ENCODE data around the gene CADPS.

Gene CADPS

DNA sequence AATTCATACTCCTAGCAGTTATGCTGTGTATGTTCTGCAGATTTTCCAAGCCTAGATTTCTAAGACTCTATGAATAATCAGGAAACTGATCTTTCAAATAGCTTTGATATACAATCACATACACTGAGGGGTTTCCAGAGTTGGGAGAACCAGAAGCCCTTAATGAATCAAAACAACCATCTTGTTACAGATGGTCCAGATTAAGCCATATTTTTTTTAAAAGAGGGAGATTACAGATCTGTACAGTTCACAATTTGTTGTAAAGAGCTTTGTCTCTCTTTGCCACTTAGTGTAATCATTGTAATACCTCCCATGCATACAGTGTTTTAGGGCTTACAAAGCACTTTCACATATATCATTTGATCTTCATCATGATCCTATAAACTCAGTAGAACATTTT, 47.7 kb downstream of the CADPS start:
- H3K27me3 ChIP-seq (ENCODE audit: insufficient read depth, poor library complexity, severe bottlenecking) = no peaks in the 10 kb centered on the region
- no peak overlapping the region for H3K27ac ChIP-seq (replicated peaks)
- H3K4me3 ChIP-seq (replicated peaks; ENCODE audit: insufficient read depth, low read length) = no peak overlapping the region
- DNase-seq (ENCODE audit: low read depth in 1 of 2, low spot score in 1 of 2) = no peak
- TF ChIP-seq, protein P1, sequence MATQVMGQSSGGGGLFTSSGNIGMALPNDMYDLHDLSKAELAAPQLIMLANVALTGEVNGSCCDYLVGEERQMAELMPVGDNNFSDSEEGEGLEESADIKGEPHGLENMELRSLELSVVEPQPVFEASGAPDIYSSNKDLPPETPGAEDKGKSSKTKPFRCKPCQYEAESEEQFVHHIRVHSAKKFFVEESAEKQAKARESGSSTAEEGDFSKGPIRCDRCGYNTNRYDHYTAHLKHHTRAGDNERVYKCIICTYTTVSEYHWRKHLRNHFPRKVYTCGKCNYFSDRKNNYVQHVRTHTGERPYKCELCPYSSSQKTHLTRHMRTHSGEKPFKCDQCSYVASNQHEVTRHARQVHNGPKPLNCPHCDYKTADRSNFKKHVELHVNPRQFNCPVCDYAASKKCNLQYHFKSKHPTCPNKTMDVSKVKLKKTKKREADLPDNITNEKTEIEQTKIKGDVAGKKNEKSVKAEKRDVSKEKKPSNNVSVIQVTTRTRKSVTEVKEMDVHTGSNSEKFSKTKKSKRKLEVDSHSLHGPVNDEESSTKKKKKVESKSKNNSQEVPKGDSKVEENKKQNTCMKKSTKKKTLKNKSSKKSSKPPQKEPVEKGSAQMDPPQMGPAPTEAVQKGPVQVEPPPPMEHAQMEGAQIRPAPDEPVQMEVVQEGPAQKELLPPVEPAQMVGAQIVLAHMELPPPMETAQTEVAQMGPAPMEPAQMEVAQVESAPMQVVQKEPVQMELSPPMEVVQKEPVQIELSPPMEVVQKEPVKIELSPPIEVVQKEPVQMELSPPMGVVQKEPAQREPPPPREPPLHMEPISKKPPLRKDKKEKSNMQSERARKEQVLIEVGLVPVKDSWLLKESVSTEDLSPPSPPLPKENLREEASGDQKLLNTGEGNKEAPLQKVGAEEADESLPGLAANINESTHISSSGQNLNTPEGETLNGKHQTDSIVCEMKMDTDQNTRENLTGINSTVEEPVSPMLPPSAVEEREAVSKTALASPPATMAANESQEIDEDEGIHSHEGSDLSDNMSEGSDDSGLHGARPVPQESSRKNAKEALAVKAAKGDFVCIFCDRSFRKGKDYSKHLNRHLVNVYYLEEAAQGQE (IDR thresholded peaks at IDR 0.05; ENCODE audit: insufficient replicate concordance, low read depth) = no peak
- no peak for TF ChIP-seq CTCF (IDR thresholded peaks at IDR 0.05; ENCODE audit: insufficient read depth, low read length)
- TF ChIP-seq SPI1 (IDR thresholded peaks at IDR 0.05; ENCODE audit: borderline replicate concordance, low read depth) = no peak
- TF ChIP-seq POLR2AphosphoS5 (IDR thresholded peaks at IDR 0.05; ENCODE audit: low read depth) = no peak
- no peak for TF ChIP-seq GABPA (IDR thresholded peaks at IDR 0.05; ENCODE audit: low read depth)

DNA sequence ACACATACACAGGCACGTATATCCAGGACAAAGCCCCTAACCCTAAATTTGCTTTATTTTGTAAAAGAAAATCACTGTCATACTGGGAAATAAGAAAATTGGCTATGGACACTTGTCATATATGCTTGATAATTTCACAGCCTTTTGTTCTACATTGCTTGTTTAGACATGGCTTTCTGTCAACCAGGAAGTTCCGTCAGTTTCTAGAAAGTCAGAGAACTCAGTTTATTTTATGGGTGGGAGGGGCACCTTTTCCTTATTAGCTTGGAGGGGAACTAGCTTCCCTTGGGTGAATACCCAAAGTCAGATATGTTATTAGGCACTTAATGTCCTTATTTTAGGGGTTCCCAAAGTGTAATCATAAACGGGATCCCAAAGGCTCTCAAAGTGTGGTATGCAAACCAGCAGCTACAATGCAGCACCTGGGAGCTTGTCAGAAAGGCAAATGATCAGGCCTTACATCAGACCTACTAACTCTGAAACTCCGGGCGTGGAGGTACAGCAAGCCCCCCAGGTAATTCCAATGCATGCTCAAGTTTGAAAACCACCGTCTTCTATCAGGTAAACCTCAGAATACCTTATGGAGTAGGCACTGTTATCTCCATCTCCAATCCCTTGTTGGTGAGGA, 50.1 kb downstream of the CADPS start:
- Histone ChIP-seq H3K27me3 (ENCODE audit: insufficient read depth, poor library complexity, severe bottlenecking) (no peaks in the 10 kb centered on the region), H3K27ac (replicated peaks) (no peak overlapping the region), H3K4me3 (replicated peaks; ENCODE audit: insufficient read depth, low read length) (no peak overlapping the region)
- DNase-seq (ENCODE audit: low read depth in 1 of 2, low spot score in 1 of 2) = no peak
- TF ChIP-seq POLR2AphosphoS5 (IDR thresholded peaks at IDR 0.05; ENCODE audit: low read depth) = no peak
- no peak for TF ChIP-seq GABPA (IDR thresholded peaks at IDR 0.05; ENCODE audit: low read depth)
- no peak for TF ChIP-seq CTCF (IDR thresholded peaks at IDR 0.05; ENCODE audit: insufficient read depth, low read length)
- TF ChIP-seq, protein P1 (IDR thresholded peaks at IDR 0.05; ENCODE audit: insufficient replicate concordance, low read depth) = no peak
- no peak for TF ChIP-seq SPI1 (IDR thresholded peaks at IDR 0.05; ENCODE audit: borderline replicate concordance, low read depth)

GRCh38 chr3:62823461-62824050, 51.7 kb downstream of the CADPS start:
- TF ChIP-seq GABPA (IDR thresholded peaks at IDR 0.05; ENCODE audit: low read depth) (no peak), POLR2AphosphoS5 (IDR thresholded peaks at IDR 0.05; ENCODE audit: low read depth) (no peak), CTCF (IDR thresholded peaks at IDR 0.05; ENCODE audit: insufficient read depth, low read length) (no peak)
- TF ChIP-seq, protein P1 (IDR thresholded peaks at IDR 0.05; ENCODE audit: insufficient replicate concordance, low read depth) = no peak
- Histone ChIP-seq H3K4me3 (replicated peaks; ENCODE audit: insufficient read depth, low read length) (no peak overlapping the region), H3K27me3 (ENCODE audit: insufficient read depth, poor library complexity, severe bottlenecking) (no peaks in the 10 kb centered on the region), H3K27ac (replicated peaks) (no peak overlapping the region)
- DNase-seq (ENCODE audit: low read depth in 1 of 2, low spot score in 1 of 2) = no peak
